ENCODE results near the gene RAB25. TPM values are rescaled to one million over a fixed set of nuclear protein-coding genes. Genes with fewer than 3 reads are reported as not detected.

Gene RAB25
- total and polyA plus RNA-seq, 9 donors: 0.28 to 38.6 (median 2.9) TPM; not detected in 1

GRCh38 chr1:156095906-156096508 is 35.0 kb downstream of the RAB25 start:
- 70 to 77% (median 77%) methylated on average over 3 of the region's 3 CpGs for WGBS, 3 donors
- Histone ChIP-seq H3K9me3 (no peaks in the 10 kb centered on the region), H3K4me1 (ENCODE audit: insufficient read depth) (peaks cover 8% of the 10 kb centered on the region), H3K4me3 (no peak overlapping the region), H3K36me3 (no peaks in the 10 kb centered on the region), H3K27me3 (no peaks in the 10 kb centered on the region), H3K27ac (peak overlapping the region in 1 of 2 donors; percentile 75)
- TF ChIP-seq CTCF (IDR thresholded peaks at IDR 0.05): no peak
- no peak for TF ChIP-seq EP300 (IDR thresholded peaks at IDR 0.05)
- TF ChIP-seq POLR2A (IDR thresholded peaks at IDR 0.05): no peak
- DNase-seq: no peak
- intact Hi-C loops (cut with DNase I): loop anchor here (1.0 to 2.0 kb wide), 3 partner anchors 33 to 35 kb away; no protein-coding TSS in a partner anchor

- H3K9me3 ChIP-seq: no peaks in the 10 kb centered on the region
- H3K27me3 ChIP-seq: no peaks in the 10 kb centered on the region
- peak; percentile 90 to 95 (median 94) for DNase-seq
- H3K4me3 ChIP-seq: no peak overlapping the region
- no peaks in the 10 kb centered on the region for H3K36me3 ChIP-seq
- H3K27ac ChIP-seq: peak overlapping the region; percentile 67 to 75
- TF ChIP-seq CTCF (IDR thresholded peaks at IDR 0.05) (peak; percentile 89 to 99 (median 98)), POLR2A (IDR thresholded peaks at IDR 0.05) (peak; percentile 43), EP300 (IDR thresholded peaks at IDR 0.05) (no peak)
- WGBS, 3 donors: 24 to 28% (median 25%) methylated on average over 14 of the region's 14 CpGs
- peaks cover 8% of the 10 kb centered on the region for H3K4me1 ChIP-seq (ENCODE audit: insufficient read depth)
- intact Hi-C loops (cut with DNase I): loop anchor here (1.0 to 2.0 kb wide), 3 partner anchors 32 to 34 kb away; no protein-coding TSS in a partner anchor
Measured at GRCh38 chr1:156096640-156097391, 35.9 kb downstream of the RAB25 start.

GRCh38 chr1:156097499-156098178 is 36.7 kb downstream of the RAB25 start:
- DNase-seq: no peak
- Histone ChIP-seq H3K27me3 (no peaks in the 10 kb centered on the region), H3K36me3 (no peaks in the 10 kb centered on the region), H3K4me1 (ENCODE audit: insufficient read depth) (peaks cover 14% of the 10 kb centered on the region), H3K9me3 (no peaks in the 10 kb centered on the region), H3K4me3 (no peak overlapping the region), H3K27ac (peak overlapping the region in 1 of 2 donors; percentile 75)
- 87 to 91% (median 91%) methylated on average over 9 of the region's 9 CpGs for WGBS, 3 donors
- intact Hi-C loops (cut with DNase I): loop anchor here in 3 of 4 donors (2.0 kb wide), 2 partner anchors 31 to 33 kb away; no protein-coding TSS in a partner anchor
- TF ChIP-seq POLR2A (IDR thresholded peaks at IDR 0.05) (no peak), CTCF (IDR thresholded peaks at IDR 0.05) (no peak), EP300 (IDR thresholded peaks at IDR 0.05) (no peak)

GRCh38 chr1:156098784-156099183 is 37.8 kb downstream of the RAB25 start:
- intact Hi-C loops (cut with DNase I): no loop called here
- Histone ChIP-seq H3K9me3 (no peaks in the 10 kb centered on the region), H3K4me3 (no peak overlapping the region), H3K36me3 (no peaks in the 10 kb centered on the region), H3K4me1 (ENCODE audit: insufficient read depth) (peaks cover 26% of the 10 kb centered on the region), H3K27ac (no peak overlapping the region), H3K27me3 (no peaks in the 10 kb centered on the region)
- DNase-seq: no peak
- WGBS, 3 donors: 90 to 94% (median 92%) methylated on average over 2 of the region's 2 CpGs
- TF ChIP-seq POLR2A (IDR thresholded peaks at IDR 0.05) (no peak), CTCF (IDR thresholded peaks at IDR 0.05) (no peak), EP300 (IDR thresholded peaks at IDR 0.05) (no peak)

Measured in ovary (tissue), 9 donors.